NCI-H128 (cell line): Measurements from ENCODE around the gene NGEF.
"Not testable (repeated sequence)": the region's sequence is repeated elsewhere in the genome, so short reads cannot be mapped to it uniquely, and the experiment has no call there.

Source experiments
- DNase-seq: peaks from one replicate; lab custom pipeline; 2025; ENCODE audit not compliant: unreplicated experiment; lab: John Stamatoyannopoulos, UW

Gene NGEF

DNA sequence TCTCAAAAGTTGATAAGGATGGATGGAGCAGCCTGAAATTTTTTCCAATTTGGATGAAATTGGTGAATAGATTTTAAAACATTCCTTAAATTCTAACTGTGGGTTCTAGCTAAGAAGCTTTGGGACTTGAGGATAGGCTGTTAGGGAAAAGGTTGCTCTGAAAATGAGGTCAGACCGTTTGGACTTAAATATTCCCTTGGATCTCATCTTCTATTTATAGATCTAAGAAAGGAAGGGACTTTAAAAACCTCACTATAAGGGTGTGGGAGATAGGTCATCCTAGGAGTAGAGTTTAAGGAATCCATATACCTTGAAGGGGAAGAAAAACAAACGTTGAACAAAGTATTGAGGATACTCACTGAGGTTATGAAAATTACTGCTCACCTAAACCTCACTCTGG lies 160.4 kb downstream of the NGEF start:
- DNase-seq, result no peak

DNA sequence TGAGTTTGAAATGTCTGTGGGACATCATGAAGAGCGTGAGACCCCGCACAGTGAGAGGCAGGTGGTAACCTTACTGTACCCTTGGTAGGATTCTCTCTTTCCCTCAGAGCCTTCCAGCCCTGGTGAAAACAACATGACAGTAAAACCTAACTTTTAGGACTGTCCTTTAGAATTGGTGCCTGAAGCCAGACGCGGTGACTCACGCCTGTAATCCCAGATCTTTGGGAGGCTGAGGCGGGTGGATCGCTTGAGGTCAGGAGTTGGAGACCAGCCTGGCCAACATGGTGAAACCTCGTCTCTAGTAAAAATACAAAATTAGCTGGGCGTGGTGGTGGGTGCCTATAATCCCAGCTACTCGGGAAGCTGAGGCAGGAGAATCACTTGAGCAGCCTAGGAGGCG lies 161.0 kb downstream of the NGEF start:
- DNase-seq, result not testable (repeated sequence)

DNA sequence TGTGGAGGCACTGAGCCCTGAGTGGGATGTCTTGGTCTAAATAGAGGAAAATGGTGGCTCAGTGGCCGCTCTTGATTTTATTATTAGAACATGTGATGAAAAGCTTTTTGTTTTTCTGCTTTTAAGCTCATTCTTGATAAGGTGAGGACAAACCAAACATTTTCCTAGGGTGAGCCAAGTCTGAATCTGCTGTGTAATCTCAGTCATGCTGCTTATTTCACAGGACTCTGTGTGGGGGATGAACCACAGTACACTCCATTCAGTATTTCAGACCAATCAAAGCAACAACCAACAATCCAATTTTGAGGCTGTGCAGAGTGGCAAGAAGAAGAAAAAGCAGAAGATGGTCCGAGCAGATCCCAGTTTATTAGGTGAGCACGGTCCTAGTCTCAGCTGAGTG lies 163.0 kb downstream of the NGEF start:
- DNase-seq, result no peak

DNA sequence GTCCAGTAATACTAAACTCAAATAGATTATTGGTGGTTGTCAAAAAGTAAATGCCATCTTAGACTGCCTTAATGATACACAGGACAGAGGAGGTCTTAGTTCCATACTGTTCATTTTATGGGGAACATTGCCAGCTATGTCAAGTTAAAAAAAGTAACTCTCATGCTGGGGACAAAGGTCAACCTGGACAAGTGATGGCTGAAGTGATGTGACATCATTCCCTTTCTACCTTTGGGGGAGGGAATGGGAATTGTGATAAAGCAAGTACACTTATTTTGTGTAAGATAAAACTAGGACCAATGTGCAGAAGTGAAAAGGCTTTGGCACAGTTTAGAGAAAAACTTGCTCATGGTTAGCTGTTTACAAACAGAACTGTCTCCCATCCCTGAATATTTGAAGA lies 167.0 kb downstream of the NGEF start:
- no peak for DNase-seq

DNA sequence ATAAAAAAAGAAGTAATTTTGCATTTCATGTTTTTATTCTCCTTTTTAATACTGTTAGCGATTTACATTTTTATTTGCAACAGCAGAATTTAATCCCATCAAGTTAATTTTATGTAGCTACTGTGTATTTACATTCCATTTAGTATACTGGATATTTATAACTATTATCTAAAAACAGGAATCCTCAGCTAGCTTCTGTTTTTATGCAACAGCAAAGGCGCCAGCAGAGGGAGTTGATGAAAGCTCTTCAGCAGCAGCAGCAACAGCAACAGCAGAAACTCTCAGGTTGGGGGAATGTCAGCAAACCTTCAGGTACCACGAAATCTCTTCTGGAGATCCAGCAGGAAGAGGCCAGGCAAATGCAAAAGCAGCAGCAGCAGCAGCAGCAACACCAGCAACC lies 169.2 kb downstream of the NGEF start:
- DNase-seq, result no peak

DNA sequence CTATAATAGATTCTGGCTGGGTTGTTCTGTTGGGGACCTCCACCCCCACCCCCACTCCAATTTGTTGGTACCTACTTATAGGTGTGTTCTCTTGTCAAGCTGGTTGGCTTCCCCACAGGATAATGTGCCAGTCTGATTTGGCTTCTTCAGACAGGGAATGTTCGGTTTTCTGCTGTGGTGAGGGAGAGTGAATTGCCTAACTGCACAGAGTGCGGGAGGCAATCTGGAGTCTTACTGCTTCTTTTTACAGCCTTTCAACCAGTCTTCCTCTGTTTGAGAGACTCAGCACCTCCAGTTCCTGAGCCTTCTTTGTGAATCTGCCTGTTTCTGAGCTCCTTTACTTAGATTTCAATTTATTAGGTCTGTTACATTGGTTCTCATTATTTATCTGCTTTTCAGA lies 170.4 kb downstream of the NGEF start:
- no peak for DNase-seq

DNA sequence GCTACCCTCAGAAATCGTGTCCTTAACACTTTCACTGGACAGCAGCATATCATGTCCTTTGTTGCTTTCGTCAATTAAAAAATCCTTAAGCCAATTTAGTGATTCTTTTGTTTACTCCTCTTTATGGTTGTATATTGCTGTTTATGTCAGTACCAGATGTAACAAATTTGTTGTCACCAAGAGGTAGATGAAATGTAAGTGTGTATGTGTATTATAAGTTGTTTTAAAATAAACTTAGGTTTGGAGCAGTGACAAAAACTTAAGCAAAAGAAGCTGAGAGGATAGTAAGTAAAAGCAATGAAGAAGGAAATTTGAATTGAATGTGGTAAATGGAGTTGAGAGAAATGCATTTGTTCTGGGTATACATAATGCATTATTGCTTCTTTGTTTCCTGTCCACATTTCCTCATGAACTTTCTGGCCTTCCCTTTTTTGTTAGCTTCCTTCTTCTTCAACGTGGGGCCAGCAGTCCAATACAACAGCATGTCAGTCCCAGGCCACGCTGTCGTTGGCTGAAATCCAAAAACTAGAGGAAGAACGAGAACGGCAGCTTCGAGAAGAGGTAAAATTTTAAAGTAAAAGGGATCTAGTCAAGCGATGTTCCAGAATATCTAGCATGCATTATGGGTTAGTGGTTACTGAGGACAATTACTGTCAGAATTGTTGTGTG lies 173.5 kb downstream of the NGEF start:
- DNase-seq, result no peak

DNA sequence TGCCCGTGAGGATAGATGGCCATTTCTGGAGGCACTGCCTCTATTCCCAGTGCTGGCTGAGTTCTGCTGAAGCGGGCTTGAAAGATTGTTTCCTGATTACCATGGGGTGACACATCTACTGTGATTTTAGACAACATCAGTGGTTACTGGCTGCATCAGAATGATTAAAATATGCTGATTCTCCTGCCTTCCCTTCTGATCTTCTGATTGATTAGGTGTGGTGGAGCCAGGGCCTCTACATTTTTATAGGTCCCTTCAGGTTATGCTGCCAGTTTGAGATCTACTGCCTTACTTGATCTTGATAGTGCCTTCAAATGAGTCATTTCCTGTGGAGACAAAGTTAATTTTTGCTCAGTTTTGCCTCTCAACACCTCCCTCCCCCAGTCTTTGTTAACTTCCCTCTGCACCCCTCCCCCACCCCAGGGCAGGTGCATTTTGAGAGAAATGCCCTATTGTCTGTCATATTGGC lies 174.6 kb downstream of the NGEF start:
- no peak for DNase-seq

DNA sequence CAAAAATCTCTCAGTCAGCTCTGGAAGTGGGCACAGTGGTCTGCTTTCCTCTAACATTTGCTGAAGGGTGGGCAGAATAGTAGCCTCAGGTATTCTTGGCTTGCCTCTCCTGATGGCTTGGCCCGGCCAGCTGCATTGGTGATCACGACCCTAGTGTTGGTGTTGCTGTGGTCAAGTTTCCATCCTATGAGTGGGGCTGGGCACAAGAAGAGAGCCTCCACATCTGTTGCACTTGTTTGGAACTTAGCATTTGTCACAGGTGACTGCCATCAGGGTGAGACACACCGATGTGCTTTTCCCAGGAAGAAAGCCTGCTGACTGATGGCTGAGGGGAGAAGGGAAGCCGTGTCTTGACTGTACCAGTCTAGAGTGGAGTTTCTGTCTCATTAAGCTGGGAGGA lies 176.1 kb downstream of the NGEF start:
- DNase-seq, result no peak

DNA sequence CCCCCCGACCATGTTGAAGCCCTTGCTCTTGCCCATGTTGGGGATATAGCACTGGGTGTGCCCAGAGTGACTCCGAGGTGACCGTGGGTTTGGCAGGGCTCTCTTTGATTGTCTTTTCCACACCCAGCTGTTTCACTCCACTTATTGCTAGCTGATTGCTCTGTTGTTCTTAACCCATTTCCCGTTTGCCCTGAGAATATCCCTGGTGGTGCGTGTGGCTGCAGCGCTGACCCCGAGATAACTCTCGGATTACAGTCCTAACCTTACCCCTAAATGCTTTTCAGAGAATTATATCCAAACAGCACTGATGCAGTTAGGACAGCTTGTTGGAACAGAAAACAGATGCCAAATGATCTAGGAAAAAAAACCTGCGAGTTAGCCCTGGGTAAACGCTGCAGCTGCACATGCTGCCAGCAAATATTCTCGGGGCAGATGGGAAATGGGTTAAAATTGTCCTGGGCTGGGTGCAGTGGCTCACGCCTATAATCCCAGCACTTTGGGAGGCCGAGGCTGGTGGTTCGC lies 177.3 kb downstream of the NGEF start:
- DNase-seq, result no peak

DNA sequence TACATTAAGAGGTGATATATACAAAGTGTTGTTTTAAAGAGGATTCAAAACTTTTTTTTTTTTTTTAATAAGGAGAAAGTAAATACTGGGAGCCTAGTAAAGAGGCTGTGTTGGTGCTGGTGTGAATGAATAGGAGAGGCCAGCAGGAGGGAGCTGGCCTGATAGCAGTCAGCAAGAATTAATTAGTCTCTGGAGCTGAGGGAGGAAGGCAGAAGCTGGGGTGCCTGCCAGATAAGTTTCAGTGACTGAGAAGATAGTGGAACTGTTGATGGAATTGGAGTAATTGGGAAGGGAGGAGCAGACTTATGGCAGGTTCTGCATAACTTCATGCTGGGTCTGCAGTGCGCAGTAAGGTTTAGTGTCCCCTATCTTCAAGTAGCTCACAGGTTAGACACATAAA lies 179.2 kb downstream of the NGEF start:
- no peak for DNase-seq

DNA sequence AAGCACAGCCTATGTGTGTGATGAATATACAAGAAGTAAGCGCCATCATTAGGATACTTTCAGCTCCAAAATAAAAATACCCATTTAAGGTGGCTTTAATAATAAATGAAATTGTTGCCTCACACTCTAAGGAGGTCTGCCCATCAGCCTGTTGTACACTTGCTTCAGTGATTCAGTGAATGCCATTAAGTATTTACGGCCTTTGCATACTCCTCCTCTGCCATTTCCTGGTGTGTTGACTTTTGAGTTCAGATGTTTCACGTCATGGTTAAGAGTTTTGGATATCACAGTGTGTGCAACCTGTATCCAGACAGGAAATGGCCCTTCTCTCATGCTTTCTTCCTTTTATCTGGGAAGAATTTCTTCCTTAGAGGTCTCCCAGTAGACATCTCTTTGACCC lies 181.6 kb downstream of the NGEF start:
- no peak for DNase-seq

DNA sequence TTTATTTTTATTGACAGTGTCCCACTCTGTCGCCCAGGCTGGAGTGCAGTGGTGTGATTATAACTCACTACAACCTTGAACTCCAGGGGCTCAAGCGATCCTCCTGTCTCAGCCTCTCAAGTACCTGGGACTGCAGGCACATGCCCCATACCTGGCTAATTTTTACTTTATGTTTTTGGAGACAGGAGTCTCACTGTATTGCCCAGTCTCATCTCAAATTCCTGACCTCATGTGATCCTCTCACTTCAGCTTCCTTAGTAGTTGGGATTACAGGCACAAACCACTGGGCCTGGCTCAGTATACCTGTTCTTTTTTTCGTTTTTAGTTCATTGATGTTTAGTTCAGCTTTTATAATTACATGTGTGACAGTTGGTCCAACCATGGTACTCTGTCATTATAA lies 183.1 kb downstream of the NGEF start:
- DNase-seq, result no peak
